T-helper 1 cell treated with Interleukin-12 subunit alpha and Interleukin-12 subunit beta and Interleukin-4 antibody, amounts not matched to agents 30 ng/mL and 1 ng/mL, for 36 hours (primary cell): ENCODE results near the gene EFCAB13. TPM values are rescaled to one million over a fixed set of nuclear protein-coding genes. Genes with fewer than 3 reads are reported as not detected.
"Not testable (repeated sequence)": the region's sequence is repeated elsewhere in the genome, so short reads cannot be mapped to it uniquely, and the experiment has no call there.

Experiments
- intact Hi-C: fragments of 100-400 bp; cut with micrococcal nuclease; formaldehyde crosslinking; loops from one replicate; pipeline ENCODE4 v1.15.1; 2024
- total RNA-seq: library from RNA; stranded (reverse); gene quantifications from 2 replicates; pipeline ENCODE4 v1.2.3, GENCODE V29; 2022

EFCAB13 gene
- total RNA-seq, 1 donor from 2014 or later = 3.1 TPM

- intact Hi-C loops = loop anchor here (1.0 to 10.0 kb wide), 3 partner anchors 135 to 260 kb away; partner anchors contain the start of gene CDC27
These were observed 667 bp downstream of the EFCAB13 start for GRCh38 chr17:47324224-47325020.

- intact Hi-C loops = loop anchor here (10.0 kb wide), 1 partner anchor 260 kb away; no protein-coding TSS in a partner anchor
These were observed 1.4 kb downstream of the EFCAB13 start for GRCh38 chr17:47325176-47325575.

- intact Hi-C loops = no loop called here
These were observed 6.8 kb downstream of the EFCAB13 start for GRCh38 chr17:47330548-47330947.

- intact Hi-C loops = no loop called here
These were observed 8.5 kb downstream of the EFCAB13 start for GRCh38 chr17:47332287-47332686.

GRCh38 chr17:47335101-47335936 lies 11.6 kb downstream of the EFCAB13 start:
- intact Hi-C loops = no loop called here

- intact Hi-C loops = no loop called here
These were observed 14.3 kb downstream of the EFCAB13 start for GRCh38 chr17:47338026-47338425.

GRCh38 chr17:47352848-47353247 lies 29.1 kb downstream of the EFCAB13 start:
- intact Hi-C loops = no loop called here

- intact Hi-C loops = no loop called here
These were observed 34.9 kb downstream of the EFCAB13 start for GRCh38 chr17:47358652-47359051.

GRCh38 chr17:47363171-47363570 lies 39.4 kb downstream of the EFCAB13 start:
- intact Hi-C loops = no loop called here

GRCh38 chr17:47367257-47367656 lies 43.5 kb downstream of the EFCAB13 start:
- intact Hi-C loops = no loop called here

GRCh38 chr17:47368262-47368661 lies 44.5 kb downstream of the EFCAB13 start:
- intact Hi-C loops = no loop called here

GRCh38 chr17:47370899-47371298 lies 47.1 kb downstream of the EFCAB13 start:
- intact Hi-C loops = not testable (repeated sequence)

GRCh38 chr17:47373002-47373401 lies 49.2 kb downstream of the EFCAB13 start:
- intact Hi-C loops = no loop called here

- intact Hi-C loops = no loop called here
These were observed 52.5 kb downstream of the EFCAB13 start for GRCh38 chr17:47376247-47376646.

GRCh38 chr17:47388825-47389224 lies 65.1 kb downstream of the EFCAB13 start:
- intact Hi-C loops = no loop called here

GRCh38 chr17:47397532-47398128 lies 73.9 kb downstream of the EFCAB13 start:
- intact Hi-C loops = not testable (repeated sequence)

- intact Hi-C loops = no loop called here
These were observed 76.6 kb downstream of the EFCAB13 start for GRCh38 chr17:47400333-47400732.

GRCh38 chr17:47401100-47401499 lies 77.3 kb downstream of the EFCAB13 start:
- intact Hi-C loops = no loop called here

GRCh38 chr17:47404006-47404405 lies 80.3 kb downstream of the EFCAB13 start:
- intact Hi-C loops = no loop called here

GRCh38 chr17:47404875-47405274 lies 81.1 kb downstream of the EFCAB13 start:
- intact Hi-C loops = no loop called here

GRCh38 chr17:47413872-47414271 lies 90.1 kb downstream of the EFCAB13 start:
- intact Hi-C loops = no loop called here

- intact Hi-C loops = no loop called here
These were observed 90.9 kb downstream of the EFCAB13 start for GRCh38 chr17:47414612-47415011.
